PC-9 (cell line): Measurements from ENCODE around the gene ITLN1.

Experiments used
- CTCF ChIP-seq: fragments of 200-600 bp; sonication (generic); conservative IDR thresholded peaks from 2 replicates; pipeline ENCODE4 v1.6.1; 2017; ENCODE audit warnings: mixed run types, antibody characterized with exemption, mild to moderate bottlenecking, moderate library complexity
- EZH2 ChIP-seq: fragments of 200-600 bp; sonication (generic); IDR thresholded peaks from 2 replicates; pipeline ENCODE4 v1.8.0; 2017; ENCODE audit warnings: antibody characterized with exemption, low read depth

GRCh38 chr1:160901768-160902167, 16.8 kb upstream of the ITLN1 start:
- no peak for TF ChIP-seq CTCF
- TF ChIP-seq EZH2 = no peak
